GM19452 (cell line): ENCODE measurements around the gene KLHL29.

Source experiments
- ATAC-seq: cut with Tn5 transposase; IDR thresholded peaks from one replicate; pipeline ENCODE4 v1.9.1; 2021; ENCODE audit not compliant: unreplicated experiment

The KLHL29 gene

GRCh38 chr2:23526835-23527790 is 142.1 kb downstream of the KLHL29 start:
- no peak for ATAC-seq

DNA sequence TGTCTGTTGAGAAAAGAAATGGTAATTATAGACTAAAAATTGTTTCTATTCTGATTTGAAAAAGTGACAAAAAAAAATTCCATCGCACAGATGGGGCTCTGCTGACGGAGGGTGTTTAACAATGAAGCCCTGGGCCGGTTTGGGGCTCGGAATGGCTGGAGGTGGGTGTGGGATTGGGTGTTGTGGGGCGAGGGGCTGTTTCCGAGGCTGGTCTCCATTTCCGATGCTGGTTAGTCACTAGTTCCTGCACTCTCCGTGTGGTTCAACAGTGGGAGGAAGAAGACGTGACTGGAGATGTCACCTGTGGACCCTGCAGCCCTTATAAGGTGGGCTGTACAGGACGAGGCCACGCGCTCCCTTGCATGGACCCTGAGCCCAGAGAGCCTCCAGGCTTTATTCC is 143.2 kb downstream of the KLHL29 start:
- no peak for ATAC-seq

DNA sequence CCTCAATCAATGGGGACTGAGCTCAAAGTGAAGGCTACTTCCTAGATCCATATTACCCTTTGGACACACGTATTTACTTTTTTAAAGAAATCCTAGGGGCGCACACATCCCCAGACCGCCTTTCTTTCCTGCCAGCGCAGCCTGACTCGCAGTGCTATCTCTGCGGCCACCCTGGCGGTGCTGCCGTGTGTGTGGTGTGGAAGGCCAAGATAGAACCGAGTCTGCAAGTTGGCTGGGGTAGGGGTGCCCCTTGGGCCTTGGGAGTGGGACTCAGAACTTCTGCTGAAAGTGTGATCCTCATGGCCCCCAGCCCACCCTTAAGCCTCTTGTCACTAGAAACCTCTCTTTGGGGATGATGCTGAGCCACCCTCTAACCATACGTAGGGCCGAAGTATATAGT is 143.7 kb downstream of the KLHL29 start:
- no peak for ATAC-seq

DNA sequence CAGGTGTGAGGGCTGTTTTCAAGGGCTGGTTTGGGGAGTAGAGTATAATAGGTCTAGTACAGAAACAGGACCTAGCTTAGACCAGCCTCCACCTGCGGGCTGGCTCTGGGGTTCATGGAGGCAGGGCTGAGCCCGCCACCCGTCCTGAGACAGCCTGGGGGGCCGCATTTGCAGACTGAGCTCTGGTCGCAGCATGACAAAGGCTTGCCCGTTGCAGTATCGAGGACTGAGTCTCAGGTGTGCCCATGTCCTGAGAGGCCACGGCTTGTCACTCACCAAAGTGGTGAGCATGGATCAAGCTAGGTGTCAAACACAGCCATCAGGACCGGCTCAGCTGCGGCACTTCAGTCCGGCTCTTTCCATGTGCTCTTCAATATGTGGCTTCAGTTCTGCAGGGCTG is 144.7 kb downstream of the KLHL29 start:
- ATAC-seq, result no peak

DNA sequence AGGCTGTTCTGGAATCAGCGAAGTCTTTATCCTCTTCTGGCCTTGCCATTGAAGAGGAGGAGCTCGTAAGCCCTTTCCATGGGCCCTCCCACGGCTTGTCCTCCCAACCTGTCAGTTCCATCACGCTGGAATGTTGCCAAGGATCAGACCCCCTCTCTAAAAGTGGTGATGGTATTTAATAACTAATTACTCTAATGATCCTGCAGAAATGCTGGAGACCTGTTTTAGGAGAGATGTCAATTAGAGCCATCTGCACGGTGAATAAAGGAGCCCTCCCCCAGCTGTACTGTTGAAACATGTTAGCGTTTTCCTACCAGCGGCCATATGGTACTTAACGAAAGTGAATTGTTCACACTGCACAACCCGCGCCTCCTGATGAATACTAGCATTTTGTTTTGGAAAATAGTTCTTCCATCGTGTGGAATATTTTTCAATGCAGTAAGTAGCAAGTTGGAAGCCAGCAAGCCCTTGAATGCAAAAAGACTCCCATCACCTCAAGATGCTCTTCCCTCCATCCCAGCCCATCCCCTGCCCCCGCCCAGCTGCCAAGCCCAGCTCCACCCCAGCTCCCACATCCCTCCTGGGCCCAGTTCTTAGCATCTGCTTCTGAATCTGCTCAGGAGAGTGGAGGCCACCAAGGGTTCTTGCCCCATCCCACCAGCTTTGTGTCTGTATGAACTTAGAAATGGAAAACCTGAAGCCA is 145.4 kb downstream of the KLHL29 start:
- no peak for ATAC-seq

- ATAC-seq, result no peak
Measured at GRCh38 chr2:23530909-23531276, 145.9 kb downstream of the KLHL29 start.

GRCh38 chr2:23531280-23531679 is 146.3 kb downstream of the KLHL29 start:
- ATAC-seq, result no peak

DNA sequence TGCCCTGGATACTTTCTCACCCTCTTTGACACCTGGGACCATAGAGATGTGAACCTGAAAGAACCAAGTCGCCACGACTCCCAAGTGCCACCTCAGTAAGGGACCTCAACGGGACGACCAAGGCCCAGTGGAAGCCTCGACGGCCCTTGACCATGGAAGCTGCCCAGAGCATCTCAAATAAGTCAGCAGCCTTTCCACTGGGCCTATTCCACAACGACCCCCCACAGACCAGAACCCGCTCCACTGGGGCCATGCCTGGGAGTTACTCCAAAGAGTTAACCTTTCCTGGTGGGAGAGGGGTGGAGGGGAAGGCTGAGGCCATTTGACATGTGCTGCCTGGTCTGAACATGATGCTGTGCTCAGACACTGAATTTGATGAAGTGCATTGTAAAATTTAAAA is 146.9 kb downstream of the KLHL29 start:
- no peak for ATAC-seq

- ATAC-seq, result peak; percentile 58
Measured at GRCh38 chr2:23532391-23533337, 147.7 kb downstream of the KLHL29 start.

- no peak for ATAC-seq
Measured at GRCh38 chr2:23533338-23533695, 148.3 kb downstream of the KLHL29 start.

- no peak for ATAC-seq
Measured at GRCh38 chr2:23534771-23535170, 149.8 kb downstream of the KLHL29 start.

GRCh38 chr2:23536326-23536725 is 151.3 kb downstream of the KLHL29 start:
- no peak for ATAC-seq

DNA sequence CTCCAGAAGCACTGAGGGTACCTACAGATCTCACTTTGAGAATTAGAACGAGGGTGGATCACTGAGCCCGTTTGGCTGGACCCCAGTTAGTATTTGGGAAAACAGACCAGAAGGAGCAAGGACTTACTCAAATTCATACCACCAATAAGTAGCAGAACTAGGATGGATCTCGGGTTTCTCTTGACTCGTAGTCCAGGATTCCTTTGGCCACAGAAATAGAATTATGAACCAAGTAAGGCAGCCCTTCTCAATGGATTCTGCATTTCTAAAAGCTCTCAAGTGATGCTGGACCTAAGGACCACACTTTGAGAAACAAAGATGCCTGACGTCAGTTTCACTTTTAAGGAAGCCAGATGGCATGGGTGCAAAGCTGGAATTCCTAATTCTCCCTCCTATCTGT is 153.0 kb downstream of the KLHL29 start:
- no peak for ATAC-seq

DNA sequence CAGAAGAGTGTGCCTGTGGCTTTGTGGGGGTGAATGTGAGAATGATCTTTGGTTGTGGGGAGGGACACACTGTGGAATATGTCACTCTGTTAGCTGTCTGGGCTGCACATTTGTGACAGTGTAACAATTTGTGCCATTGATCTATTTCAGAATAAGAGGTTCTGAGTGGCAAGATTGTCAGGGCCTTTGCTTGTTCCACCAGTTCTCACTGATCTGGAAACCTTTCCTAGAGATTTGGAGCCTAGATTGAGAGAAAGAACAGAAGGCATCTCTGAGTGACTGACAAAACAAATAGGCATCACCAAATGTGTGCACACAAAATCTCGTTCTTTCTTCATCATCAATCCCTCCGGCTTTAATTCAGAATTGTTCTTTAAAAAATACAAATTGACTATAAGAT is 153.6 kb downstream of the KLHL29 start:
- no peak for ATAC-seq

- ATAC-seq, result no peak
Measured at GRCh38 chr2:23540804-23541360, 155.9 kb downstream of the KLHL29 start.

- no peak for ATAC-seq
Measured at GRCh38 chr2:23541503-23542229, 156.7 kb downstream of the KLHL29 start.

DNA sequence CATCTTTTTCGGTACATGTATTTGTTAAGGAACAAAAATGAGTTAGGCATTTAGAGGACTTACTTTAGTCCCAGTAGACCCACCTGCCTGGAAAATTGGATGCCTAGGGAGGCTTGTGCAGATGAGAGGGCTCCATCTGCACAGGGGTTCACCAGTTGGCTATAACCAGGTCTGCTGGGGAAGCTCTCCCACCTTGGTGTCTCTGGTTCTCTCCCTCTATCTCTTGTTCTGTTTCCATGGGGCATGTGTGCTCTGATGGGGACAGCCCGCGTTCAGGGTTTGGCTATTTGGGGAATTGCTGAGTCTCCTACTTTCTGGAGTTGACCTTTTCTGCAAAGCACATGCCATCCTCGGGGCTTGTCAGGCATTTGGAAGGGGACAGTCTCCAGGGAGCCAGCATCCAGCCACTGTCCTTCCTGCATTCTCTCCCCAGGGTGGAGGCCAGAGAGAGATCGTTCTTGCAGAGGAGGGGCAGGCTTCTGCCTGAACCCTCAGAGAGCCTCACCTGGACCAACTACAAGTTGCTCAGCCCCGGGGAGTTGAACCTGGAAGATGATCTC is 157.3 kb downstream of the KLHL29 start:
- ATAC-seq, result no peak

DNA sequence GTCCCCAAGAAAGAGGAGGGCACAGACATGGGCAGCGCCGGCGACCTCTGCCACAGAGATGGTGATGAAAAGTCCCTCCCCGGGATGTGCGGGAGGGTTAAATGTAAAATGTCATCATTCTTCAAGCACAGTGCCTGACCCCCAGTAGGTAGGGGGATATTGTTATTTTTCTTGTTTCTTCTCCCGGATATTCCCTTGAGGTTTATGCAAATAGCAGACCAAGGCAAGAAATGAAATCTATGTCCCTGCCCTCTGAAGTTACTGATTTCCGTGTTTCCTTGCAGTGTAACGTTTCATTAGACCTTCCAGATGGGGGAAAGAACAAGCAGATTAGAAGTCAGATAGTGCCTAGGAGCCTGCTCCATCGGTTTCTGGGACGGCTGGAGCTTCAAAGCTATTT is 158.3 kb downstream of the KLHL29 start:
- ATAC-seq, result no peak

DNA sequence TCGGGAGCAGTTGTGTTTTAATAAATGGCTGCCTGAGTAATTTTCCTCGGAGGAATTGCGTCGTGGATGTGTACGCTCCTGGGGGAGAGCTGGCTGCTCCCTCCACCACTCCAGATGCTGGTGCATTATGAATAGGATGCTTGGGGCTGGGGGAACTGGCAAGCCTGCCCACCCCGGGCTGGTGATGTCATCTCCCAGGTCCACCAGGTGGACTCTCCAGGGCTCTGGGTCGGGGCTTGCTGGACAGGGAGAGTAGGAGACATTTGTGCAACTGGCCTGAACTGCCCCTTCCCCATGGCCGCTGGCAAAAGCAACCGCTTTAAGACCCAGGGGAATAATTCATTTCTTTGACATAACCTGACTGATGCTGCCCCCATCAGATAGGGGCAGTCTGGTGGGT is 158.7 kb downstream of the KLHL29 start:
- ATAC-seq, result no peak
